HG03354 (cell line): ENCODE measurements around the gene TAPBPL.
"Not testable (repeated sequence)": the region's sequence is repeated elsewhere in the genome, so short reads cannot be mapped to it uniquely, and the experiment has no call there.

ENCODE experiments used
- ATAC-seq: cut with Tn5 transposase; IDR thresholded peaks from one replicate; pipeline ENCODE4 v1.9.1; 2021; ENCODE audit warnings: mild to moderate bottlenecking; ENCODE audit not compliant: unreplicated experiment, poor library complexity, severe bottlenecking

Gene TAPBPL

GRCh38 chr12:6461401-6462233 is 9.8 kb downstream of the TAPBPL start:
- peak; percentile 89 for ATAC-seq

- peak; percentile 2 for ATAC-seq
Observed at GRCh38 chr12:6462234-6462995, 10.6 kb downstream of the TAPBPL start.

- no peak for ATAC-seq
Observed at GRCh38 chr12:6463216-6463615, 11.4 kb downstream of the TAPBPL start.

- no peak for ATAC-seq
Observed at GRCh38 chr12:6463858-6464257, 12.0 kb downstream of the TAPBPL start.

- no peak for ATAC-seq
Observed at GRCh38 chr12:6464531-6464930, 12.7 kb downstream of the TAPBPL start.

- ATAC-seq: no peak
Observed at GRCh38 chr12:6465467-6466183, 13.8 kb downstream of the TAPBPL start.

- no peak for ATAC-seq
Observed at GRCh38 chr12:6466184-6466573, 14.3 kb downstream of the TAPBPL start.

- ATAC-seq: not testable (repeated sequence)
Observed at GRCh38 chr12:6466751-6467150, 14.9 kb downstream of the TAPBPL start.

GRCh38 chr12:6467571-6468282 is 15.9 kb downstream of the TAPBPL start:
- ATAC-seq: not testable (repeated sequence)

GRCh38 chr12:6468283-6468575 is 16.4 kb downstream of the TAPBPL start:
- no peak for ATAC-seq

GRCh38 chr12:6469092-6469491 is 17.2 kb downstream of the TAPBPL start:
- ATAC-seq: no peak

GRCh38 chr12:6469609-6470374 is 17.9 kb downstream of the TAPBPL start:
- no peak for ATAC-seq

GRCh38 chr12:6470375-6471163 is 18.7 kb downstream of the TAPBPL start, which contains the start of gene VAMP1:
Gene VAMP1 (minus strand): TSS chr12:6470677. CDS start chr12:6470531, 146 bp downstream.
- ATAC-seq: peak; percentile 90

GRCh38 chr12:6471989-6472360 is 20.1 kb downstream of the TAPBPL start:
- no peak for ATAC-seq

- no peak for ATAC-seq
Observed at GRCh38 chr12:6472491-6472890, 20.6 kb downstream of the TAPBPL start.

- ATAC-seq: not testable (repeated sequence)
Observed at GRCh38 chr12:6475233-6475975, 23.6 kb downstream of the TAPBPL start.

GRCh38 chr12:6476489-6476888 is 24.6 kb downstream of the TAPBPL start:
- no peak for ATAC-seq
